H9 (cell line): ENCODE results near the gene IST1. TPM values are rescaled to one million over a fixed set of nuclear protein-coding genes. Genes with fewer than 3 reads are reported as not detected.

Experiments
- DNase-seq: peaks from one replicate; pipeline ENCODE4 v3.0.0-alpha.2; 2017
- H2AFZ ChIP-seq: one replicate; pipeline ENCODE4 v1.6.1; 2013; ENCODE audit warnings: mild to moderate bottlenecking, low read length, control low read depth, moderate library complexity
- H2AK5ac ChIP-seq: 2 replicates; pipeline ENCODE4 v1.6.1; 2013; ENCODE audit warnings: low read length, control low read depth, mixed read lengths; ENCODE audit not compliant: insufficient read length
- H2BK120ac ChIP-seq: one replicate; pipeline ENCODE4 v1.6.1; 2013; ENCODE audit warnings: low read depth, mild to moderate bottlenecking, low read length, control low read depth, inconsistent platforms; ENCODE audit not compliant: poor library complexity, severe bottlenecking
- H2BK12ac ChIP-seq: 2 replicates; pipeline ENCODE4 v1.6.1; 2013; ENCODE audit warnings: low read length, control low read depth, mixed read lengths, low read depth; ENCODE audit not compliant: insufficient read length
- H2BK15ac ChIP-seq: 2 replicates; pipeline ENCODE4 v1.6.1; 2013; ENCODE audit warnings: low read depth, low read length, control low read depth
- H2BK20ac ChIP-seq: one replicate; pipeline ENCODE4 v1.6.1; 2013; ENCODE audit warnings: low read depth, mild to moderate bottlenecking, low read length, control low read depth, inconsistent platforms; ENCODE audit not compliant: poor library complexity, severe bottlenecking
- H2BK5ac ChIP-seq: 2 replicates; pipeline ENCODE4 v1.6.1; 2013; ENCODE audit warnings: low read length, control low read depth, mixed read lengths; ENCODE audit not compliant: insufficient read length
- H3K14ac ChIP-seq: 2 replicates; pipeline ENCODE4 v1.6.1; 2013; ENCODE audit warnings: low read length, control low read depth; ENCODE audit not compliant: insufficient read depth
- H3K18ac ChIP-seq: 2 replicates; pipeline ENCODE4 v1.6.1; 2013; ENCODE audit warnings: low read depth, mild to moderate bottlenecking, mixed read lengths, low read length, control low read depth; ENCODE audit not compliant: insufficient read length
- H3K23ac ChIP-seq: 2 replicates; pipeline ENCODE4 v1.6.1; 2013; ENCODE audit warnings: low read length, control low read depth, mixed read lengths, low read depth; ENCODE audit not compliant: insufficient read length
- H3K23me2 ChIP-seq: 2 replicates; pipeline ENCODE4 v1.6.1; 2013; ENCODE audit warnings: low read depth, mild to moderate bottlenecking, mixed read lengths, low read length, control low read depth; ENCODE audit not compliant: insufficient read length, poor library complexity, severe bottlenecking
- H3K27ac ChIP-seq: 2 replicates; pipeline ENCODE4 v1.5.1; 2013; ENCODE audit warnings: low read length, control low read depth, mixed read lengths, low read depth; ENCODE audit not compliant: insufficient read length
- H3K27me3 ChIP-seq: 2 replicates; pipeline ENCODE4 v1.6.1; 2013; ENCODE audit warnings: low read length, control low read depth, inconsistent platforms; ENCODE audit not compliant: insufficient read depth
- H3K4ac ChIP-seq: 2 replicates; pipeline ENCODE4 v1.6.1; 2013; ENCODE audit warnings: low read depth, mild to moderate bottlenecking, control low read depth, inconsistent platforms, low read length, moderate library complexity
- H3K4me1 ChIP-seq: 2 replicates; pipeline ENCODE4 v1.6.1; 2013; ENCODE audit warnings: low read length, control low read depth, inconsistent platforms; ENCODE audit not compliant: insufficient read depth
- H3K4me2 ChIP-seq: 2 replicates; pipeline ENCODE4 v1.6.1; 2013; ENCODE audit warnings: low read length, control low read depth, mixed read lengths; ENCODE audit not compliant: insufficient read length, insufficient read depth
- H3K56ac ChIP-seq: 2 replicates; pipeline ENCODE4 v1.6.1; 2013; ENCODE audit warnings: low read depth, mild to moderate bottlenecking, mixed read lengths, low read length, control low read depth; ENCODE audit not compliant: insufficient read length
- H3K79me1 ChIP-seq: 2 replicates; pipeline ENCODE4 v1.6.1; 2013; ENCODE audit warnings: low read depth, mild to moderate bottlenecking, moderate library complexity, low read length, control low read depth, inconsistent platforms; ENCODE audit not compliant: insufficient read depth, poor library complexity, severe bottlenecking
- H3K79me2 ChIP-seq: 2 replicates; pipeline ENCODE4 v1.6.1; 2013; ENCODE audit warnings: low read length, control low read depth, inconsistent platforms; ENCODE audit not compliant: insufficient read depth
- H3K9ac ChIP-seq: 2 replicates; pipeline ENCODE4 v1.6.1; 2013; ENCODE audit warnings: low read length, control low read depth, mixed read lengths; ENCODE audit not compliant: insufficient read length; ENCODE audit errors: extremely low read depth
- H3K9me3 ChIP-seq: one replicate; pipeline ENCODE4 v1.6.1; 2013; ENCODE audit warnings: low read depth, low read length, inconsistent platforms; ENCODE audit not compliant: control insufficient read depth
- H3T11ph ChIP-seq: one replicate; pipeline ENCODE4 v1.6.1; 2013; ENCODE audit warnings: mild to moderate bottlenecking, low read length, control low read depth, inconsistent platforms
- H4K20me1 ChIP-seq: one replicate; pipeline ENCODE4 v1.6.1; 2013; ENCODE audit not compliant: control insufficient read depth, insufficient read length, insufficient read depth
- H4K5ac ChIP-seq: 2 replicates; pipeline ENCODE4 v1.6.1; 2013; ENCODE audit warnings: low read depth, mild to moderate bottlenecking, mixed read lengths, low read length, control low read depth; ENCODE audit not compliant: insufficient read length
- H4K8ac ChIP-seq: replicated peaks from 2 replicates; pipeline ENCODE4 v1.6.1; 2013; ENCODE audit warnings: low read length, control low read depth, mixed read lengths, low read depth; ENCODE audit not compliant: insufficient read length
- H4K91ac ChIP-seq: 2 replicates; pipeline ENCODE4 v1.6.1; 2013; ENCODE audit warnings: low read depth, mild to moderate bottlenecking, moderate library complexity, mixed read lengths, low read length, control low read depth; ENCODE audit not compliant: insufficient read length
- H3K27ac Mint-ChIP-seq, 3 experiments: 2 replicates in 2 of 3; 3 replicates in 1 of 3; pipeline ENCODE4 v1.8.0; 2020 to 2021; ENCODE audit warnings: mixed read lengths in 3 of 3, mild to moderate bottlenecking in 1 of 3, moderate library complexity in 1 of 3
- H3K27me3 Mint-ChIP-seq: 2 replicates; pipeline ENCODE4 v1.8.0; 2021; ENCODE audit warnings: low read depth, mild to moderate bottlenecking, moderate library complexity, mixed read lengths
- H3K36me3 Mint-ChIP-seq, 3 experiments: 2 replicates in 2 of 3; 3 replicates in 1 of 3; pipeline ENCODE4 v1.8.0; 2020 to 2021; ENCODE audit warnings: low read depth in 3 of 3, mixed read lengths in 3 of 3; ENCODE audit not compliant: insufficient read depth in 1 of 3
- H3K4me1 Mint-ChIP-seq, 2 experiments: 2 replicates each; pipeline ENCODE4 v1.8.0; 2020; ENCODE audit warnings: mixed read lengths in 2 of 2
- H3K4me3 Mint-ChIP-seq, 2 experiments: 2 replicates in 1 of 2; 3 replicates in 1 of 2; pipeline ENCODE4 v1.8.0; 2020 to 2021; ENCODE audit warnings: mild to moderate bottlenecking in 2 of 2, mixed read lengths in 2 of 2, moderate library complexity in 1 of 2
- H3K9me3 Mint-ChIP-seq, 2 experiments: 2 replicates in 1 of 2; 3 replicates in 1 of 2; pipeline ENCODE4 v1.8.0; 2020; ENCODE audit warnings: mild to moderate bottlenecking in 2 of 2, mixed read lengths in 2 of 2, moderate library complexity in 1 of 2
- WGBS: extraction: QIAGEN DNeasy Blood & Tissue Kit; methylation state at CpG from one replicate; pipeline ENCODE4 v1.1.7; 2013; ENCODE audit warnings: missing lambda C conversion rate, low lambda C conversion rate, mixed read lengths; ENCODE audit not compliant: insufficient read length; ENCODE audit errors: extremely low coverage; 5-methylcytosine and 5-hydroxymethylcytosine counted together
- total RNA-seq: library from RNA; stranded (reverse); gene quantifications from 2 replicates; pipeline ENCODE4 v1.2.1, GENCODE V29; 2021
- TF ChIP-seq, protein P1 (sequence below): fragments of 200-600 bp; sonication (generic); conservative IDR thresholded peaks from 3 replicates; pipeline ENCODE4 v1.8.0; 2021; ENCODE audit warnings: antibody characterized with exemption, mild to moderate bottlenecking

IST1 gene
- total RNA-seq, 1 experiment from 2014 or later: 263 TPM

DNA sequence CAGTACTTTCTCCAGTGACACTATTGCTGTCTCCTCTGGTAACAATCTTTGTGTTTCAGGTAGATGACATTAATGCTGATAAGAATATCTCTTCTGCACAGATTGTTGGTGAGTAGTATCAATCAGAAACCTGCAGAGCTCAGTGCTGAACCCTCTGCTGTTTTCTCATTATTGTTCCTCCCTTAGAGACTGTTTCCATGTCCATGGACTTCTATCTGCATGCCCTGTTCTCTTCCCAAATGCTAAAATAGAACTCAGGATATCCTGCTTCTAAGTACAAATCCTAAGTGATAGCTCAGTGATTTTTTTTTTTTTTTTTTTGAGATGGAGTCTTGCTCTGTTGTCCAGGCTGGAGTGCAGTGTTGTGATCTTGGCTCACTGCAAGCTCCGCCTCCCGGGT, 29.4 kb downstream of the IST1 start:
- Histone ChIP-seq H3K27me3 (no peaks in the 10 kb centered on the region), H2BK5ac (no peak overlapping the region), H2BK20ac (no peak overlapping the region), H3K14ac (no peak overlapping the region), H3K23me2 (no peaks in the 10 kb centered on the region), H3K18ac (no peak overlapping the region), H3K4ac (no peak overlapping the region), H3K79me1 (peaks cover 3% of the 10 kb centered on the region), H3K27ac (no peak overlapping the region), H2BK120ac (no peak overlapping the region), H3K4me1 (no peaks in the 10 kb centered on the region), H2AFZ (no peak overlapping the region), H3K79me2 (no peaks in the 10 kb centered on the region; the same call in 1 of the 2 replicates), H4K5ac (no peak overlapping the region), H4K20me1 (peaks cover 2% of the 10 kb centered on the region), H3K9me3 (no peaks in the 10 kb centered on the region), H3T11ph (no peak overlapping the region), H3K56ac (no peak overlapping the region), H3K4me2 (no peak overlapping the region), H2BK15ac (no peak overlapping the region), H2BK12ac (no peak overlapping the region), H3K9ac (no peak overlapping the region), H4K8ac (no peak overlapping the region), H2AK5ac (no peak overlapping the region), H3K23ac (no peak overlapping the region), H4K91ac (no peak overlapping the region)
- no peak for DNase-seq
- peaks cover 67 to 95% (median 95%) of the 10 kb centered on the region in 3 experiments for H3K36me3 Mint-ChIP-seq
- H3K4me3 Mint-ChIP-seq: no peak overlapping the region
- no peaks in the 10 kb centered on the region for H3K27me3 Mint-ChIP-seq
- no peaks in the 10 kb centered on the region for H3K4me1 Mint-ChIP-seq
- no peaks in the 10 kb centered on the region for H3K9me3 Mint-ChIP-seq
- WGBS: no CpG with 5 or more reads among the region's 2 CpGs
- H3K27ac Mint-ChIP-seq: no peak overlapping the region
- TF ChIP-seq, protein P1, sequence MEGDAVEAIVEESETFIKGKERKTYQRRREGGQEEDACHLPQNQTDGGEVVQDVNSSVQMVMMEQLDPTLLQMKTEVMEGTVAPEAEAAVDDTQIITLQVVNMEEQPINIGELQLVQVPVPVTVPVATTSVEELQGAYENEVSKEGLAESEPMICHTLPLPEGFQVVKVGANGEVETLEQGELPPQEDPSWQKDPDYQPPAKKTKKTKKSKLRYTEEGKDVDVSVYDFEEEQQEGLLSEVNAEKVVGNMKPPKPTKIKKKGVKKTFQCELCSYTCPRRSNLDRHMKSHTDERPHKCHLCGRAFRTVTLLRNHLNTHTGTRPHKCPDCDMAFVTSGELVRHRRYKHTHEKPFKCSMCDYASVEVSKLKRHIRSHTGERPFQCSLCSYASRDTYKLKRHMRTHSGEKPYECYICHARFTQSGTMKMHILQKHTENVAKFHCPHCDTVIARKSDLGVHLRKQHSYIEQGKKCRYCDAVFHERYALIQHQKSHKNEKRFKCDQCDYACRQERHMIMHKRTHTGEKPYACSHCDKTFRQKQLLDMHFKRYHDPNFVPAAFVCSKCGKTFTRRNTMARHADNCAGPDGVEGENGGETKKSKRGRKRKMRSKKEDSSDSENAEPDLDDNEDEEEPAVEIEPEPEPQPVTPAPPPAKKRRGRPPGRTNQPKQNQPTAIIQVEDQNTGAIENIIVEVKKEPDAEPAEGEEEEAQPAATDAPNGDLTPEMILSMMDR: no peak
